Cerebellar nuclear complex (tissue), 1 donor: ENCODE data around the gene LRRC37B.
"Not testable (repeated sequence)": the region's sequence is repeated elsewhere in the genome, so short reads cannot be mapped to it uniquely, and the experiment has no call there.

Experiments used
- DNase-seq, 2 experiments: peaks; one replicate each; lab custom pipeline; 2025; lab: John Stamatoyannopoulos, UW

Gene LRRC37B

GRCh38 chr17:32006957-32007462 is at the start of gene LRRC37B:
TSS of gene LRRC37B (plus strand) at chr17:32007383. CDS start at chr17:32021393, 14,010 bp downstream.
- DNase-seq, result peak in 1 of 2 experiments; percentile 55

DNA sequence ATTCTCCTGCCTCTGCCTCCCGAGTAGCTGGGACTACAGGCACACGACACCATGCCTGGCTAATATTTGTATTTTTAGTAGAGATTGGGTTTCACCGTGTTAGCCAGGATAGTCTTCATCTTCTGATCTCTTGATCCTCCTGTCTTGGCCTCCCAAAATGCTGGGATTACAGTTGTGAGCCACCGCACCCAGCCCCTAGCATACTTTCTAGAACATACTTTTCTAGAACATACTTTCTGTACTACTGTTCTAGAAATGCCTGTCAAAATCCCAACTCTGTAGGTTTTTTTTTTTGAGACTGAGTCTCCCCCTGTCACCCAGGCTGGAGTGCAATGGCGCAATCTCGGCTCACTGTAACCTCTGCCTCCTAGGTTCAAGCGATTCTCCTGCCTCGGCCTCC is 43.1 kb upstream of the LRRC37B start:
- DNase-seq, result not testable (repeated sequence)

GRCh38 chr17:31967648-31968047 is 39.5 kb upstream of the LRRC37B start:
- DNase-seq, result no peak

- not testable (repeated sequence) for DNase-seq
Measured at GRCh38 chr17:31970416-31970815, 36.8 kb upstream of the LRRC37B start.

- not testable (repeated sequence) for DNase-seq
Measured at GRCh38 chr17:31974269-31975071, 32.7 kb upstream of the LRRC37B start.

- not testable (repeated sequence) for DNase-seq
Measured at GRCh38 chr17:31975391-31975790, 31.8 kb upstream of the LRRC37B start.

GRCh38 chr17:31991821-31992220 is 15.4 kb upstream of the LRRC37B start:
- DNase-seq, result not testable (repeated sequence)

DNA sequence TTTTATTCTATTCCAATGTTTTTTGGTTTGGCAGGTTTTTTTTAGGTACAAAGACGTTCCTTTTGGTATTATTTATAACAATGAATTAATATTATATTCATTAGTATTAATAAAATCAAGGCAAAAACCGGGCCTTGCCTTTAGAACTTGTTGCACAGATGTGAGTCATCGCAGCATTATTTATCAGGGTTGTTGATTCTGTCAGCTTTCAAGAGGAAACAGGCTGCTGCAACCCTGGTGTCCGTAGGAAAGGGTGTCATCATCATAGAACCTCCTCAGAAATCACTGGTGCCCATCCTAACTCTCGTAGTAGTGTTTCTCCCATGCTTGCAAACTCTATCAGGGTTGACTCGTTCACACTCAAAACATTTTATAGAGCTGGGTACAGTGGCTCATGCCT is 10.2 kb upstream of the LRRC37B start:
- no peak for DNase-seq

DNA sequence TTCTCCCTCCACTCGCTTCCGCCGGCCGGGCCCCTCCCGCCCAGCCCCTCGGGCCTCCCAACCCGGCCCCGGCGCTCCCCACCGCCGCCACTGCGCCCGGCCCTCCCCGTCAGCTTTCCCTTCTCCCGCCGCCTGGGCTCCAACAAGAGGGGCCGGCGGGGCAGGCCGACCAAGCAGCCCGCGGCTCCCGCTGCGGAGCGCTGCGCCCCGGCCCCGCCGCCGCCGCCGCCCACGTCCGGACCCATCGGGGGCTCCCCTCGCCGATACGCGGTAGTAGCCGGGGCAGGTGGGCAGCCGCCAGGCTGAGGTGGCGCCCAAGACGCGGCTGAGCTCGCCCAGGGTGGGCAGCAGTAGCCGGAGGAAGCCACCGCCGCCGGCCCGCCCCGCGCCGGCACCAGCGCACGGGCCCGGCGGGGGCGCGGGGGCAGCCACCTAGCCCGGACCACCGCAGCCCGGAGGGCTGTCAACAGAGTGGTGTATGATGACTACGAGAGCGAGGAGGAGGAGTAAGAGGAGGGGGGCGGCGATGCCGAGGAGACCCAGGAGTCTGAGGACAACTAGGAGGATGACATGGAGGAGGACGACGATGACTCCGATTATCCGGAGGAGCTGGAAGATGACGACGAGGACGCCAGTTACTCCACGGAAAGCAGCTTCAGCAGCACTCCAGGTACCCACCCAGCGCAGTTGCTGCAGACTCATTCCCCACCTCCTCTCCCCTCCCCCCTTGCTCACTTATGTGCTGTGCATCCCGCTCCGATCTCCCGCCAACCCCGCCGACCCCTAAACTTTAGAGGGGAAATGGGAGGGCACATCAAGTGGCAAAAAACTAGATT is 498 bp downstream of the LRRC37B start:
- DNase-seq, result no peak

DNA sequence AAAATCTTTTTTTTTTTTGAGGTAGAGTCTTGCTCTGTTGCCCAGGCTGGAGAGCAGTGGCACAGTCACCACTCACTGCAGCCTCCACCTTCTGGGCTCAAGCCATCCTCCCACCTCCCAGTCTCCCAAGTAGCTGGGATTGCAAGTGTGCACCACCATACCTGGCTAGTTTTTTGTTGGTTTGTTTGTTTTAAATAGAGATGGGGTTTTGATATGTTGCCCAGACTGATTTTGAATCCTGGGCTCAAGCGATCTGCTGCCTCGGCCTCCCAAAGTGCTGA is 2.0 kb downstream of the LRRC37B start:
- no peak for DNase-seq

- no peak for DNase-seq
Measured at GRCh38 chr17:32010114-32010513, 2.9 kb downstream of the LRRC37B start.

- DNase-seq, result no peak
Measured at GRCh38 chr17:32015245-32016013, 8.2 kb downstream of the LRRC37B start.

GRCh38 chr17:32016231-32016630 is 9.0 kb downstream of the LRRC37B start:
- DNase-seq, result no peak

DNA sequence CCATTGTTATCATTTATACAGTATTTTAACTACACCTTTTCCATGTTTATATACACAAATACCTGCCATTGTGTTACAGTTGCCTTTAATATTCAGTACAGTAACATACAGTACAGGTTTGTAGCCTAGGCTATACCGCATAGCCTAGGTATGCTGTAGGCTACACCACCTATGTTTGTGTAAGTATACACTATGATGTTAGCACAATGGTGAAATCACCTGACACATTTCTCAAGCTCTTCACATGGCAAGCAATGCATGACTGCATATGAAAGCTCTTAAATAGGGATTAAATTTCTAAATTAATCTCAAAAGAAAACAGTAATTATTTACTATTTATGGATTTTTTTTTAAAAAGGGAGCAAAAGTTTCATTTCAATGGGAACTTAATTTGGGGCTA is 12.0 kb downstream of the LRRC37B start:
- no peak for DNase-seq

DNA sequence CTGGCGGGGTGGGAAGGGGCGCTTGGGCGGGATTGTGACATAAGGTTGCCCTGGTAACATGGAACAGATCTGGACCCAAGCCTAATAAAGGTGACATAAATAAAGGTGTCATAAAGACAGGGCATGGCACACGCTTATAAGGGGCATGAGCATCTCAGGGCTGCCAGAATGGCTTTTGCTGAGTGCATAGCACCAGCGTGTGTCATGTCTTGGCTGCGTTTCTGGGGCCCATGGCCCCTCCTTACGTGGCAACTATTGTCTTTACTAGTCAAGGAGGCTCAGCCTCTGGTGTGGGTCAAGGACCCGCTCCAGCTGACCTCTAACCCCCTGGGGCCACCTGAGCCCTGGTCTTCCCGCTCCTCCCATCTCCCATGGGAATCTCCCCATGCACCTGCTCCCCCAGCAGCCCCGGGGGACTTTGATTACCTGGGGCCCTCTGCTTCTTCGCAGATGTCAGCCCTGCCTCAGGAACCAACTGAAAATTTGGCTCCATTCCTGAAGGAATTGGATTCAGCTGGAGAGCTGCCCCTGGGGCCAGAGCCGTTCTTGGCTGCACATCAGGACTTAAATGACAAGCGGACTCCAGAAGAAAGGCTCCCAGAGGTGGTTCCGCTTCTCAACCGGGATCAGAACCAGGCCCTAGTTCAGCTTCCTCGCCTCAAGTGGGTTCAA is 13.9 kb downstream of the LRRC37B start:
- no peak for DNase-seq

GRCh38 chr17:32021615-32021955 is 14.4 kb downstream of the LRRC37B start:
- no peak for DNase-seq

DNA sequence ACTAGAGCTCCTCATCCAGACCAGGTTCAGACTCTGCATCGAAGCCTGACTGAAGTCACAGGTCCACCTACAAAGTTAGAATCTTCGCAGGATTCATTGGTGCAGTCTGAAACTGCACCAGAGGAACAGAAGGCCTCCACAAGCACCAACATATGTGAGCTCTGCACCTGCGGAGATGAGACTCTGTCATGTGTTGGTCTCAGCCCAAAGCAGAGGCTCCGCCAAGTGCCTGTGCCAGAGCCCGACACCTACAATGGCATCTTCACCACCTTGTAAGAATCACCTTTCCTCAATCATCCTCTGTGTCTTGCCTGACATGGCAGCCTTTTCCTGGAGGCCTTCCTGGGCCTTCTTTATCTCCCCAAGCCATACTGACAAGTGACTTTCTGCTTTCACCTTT is 15.4 kb downstream of the LRRC37B start:
- not testable (repeated sequence) for DNase-seq

DNA sequence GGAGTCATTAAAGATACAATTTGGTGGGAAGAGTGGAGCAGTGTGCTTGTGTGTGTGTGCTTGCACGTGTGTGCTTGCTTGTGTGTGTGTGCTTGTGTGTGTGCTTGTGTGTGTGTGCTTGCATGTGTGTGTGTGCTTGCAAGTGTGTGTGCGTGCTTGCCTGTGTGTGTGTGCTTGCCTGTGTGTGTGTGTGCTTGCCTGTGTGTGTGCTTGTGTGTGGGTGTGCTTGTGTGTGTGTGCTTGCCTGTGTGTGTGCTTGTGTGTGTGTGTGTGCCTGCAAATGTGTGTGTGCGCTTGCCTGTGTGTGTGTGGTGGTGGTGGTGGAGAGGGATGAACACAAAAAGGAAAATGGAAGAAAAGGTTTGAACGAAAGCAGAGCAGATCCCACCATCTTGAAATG is 20.1 kb downstream of the LRRC37B start:
- not testable (repeated sequence) for DNase-seq

DNA sequence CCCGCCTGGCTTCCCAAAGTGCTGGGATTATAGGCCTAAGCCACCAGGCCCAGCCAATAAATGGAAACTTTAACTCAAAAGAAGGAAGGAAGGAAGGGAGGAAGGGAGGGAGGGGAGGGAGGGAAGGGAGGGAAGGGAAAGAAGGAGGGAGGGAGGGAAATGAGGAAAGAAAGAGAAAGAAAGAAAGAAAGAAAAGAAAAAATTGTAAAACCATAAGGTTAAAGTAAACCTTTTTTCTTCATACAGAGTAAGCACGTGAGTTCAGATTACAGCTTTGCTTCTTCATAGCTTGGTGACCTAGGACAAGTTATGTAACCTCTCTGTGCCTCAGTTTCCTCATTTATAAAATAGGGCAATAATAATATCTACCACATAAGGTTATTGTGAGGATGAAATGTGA is 26.0 kb downstream of the LRRC37B start:
- DNase-seq, result no peak

- not testable (repeated sequence) for DNase-seq
Measured at GRCh38 chr17:32033812-32034211, 26.6 kb downstream of the LRRC37B start.

GRCh38 chr17:32040246-32040645 is 33.1 kb downstream of the LRRC37B start:
- not testable (repeated sequence) for DNase-seq
